Amniotic stem cell (primary cell): Measurements from ENCODE around the gene OCEL1.

Experiments used
- DNase-seq: peaks from one replicate; lab custom pipeline; 2025; lab: John Stamatoyannopoulos, UW

Gene OCEL1

DNA sequence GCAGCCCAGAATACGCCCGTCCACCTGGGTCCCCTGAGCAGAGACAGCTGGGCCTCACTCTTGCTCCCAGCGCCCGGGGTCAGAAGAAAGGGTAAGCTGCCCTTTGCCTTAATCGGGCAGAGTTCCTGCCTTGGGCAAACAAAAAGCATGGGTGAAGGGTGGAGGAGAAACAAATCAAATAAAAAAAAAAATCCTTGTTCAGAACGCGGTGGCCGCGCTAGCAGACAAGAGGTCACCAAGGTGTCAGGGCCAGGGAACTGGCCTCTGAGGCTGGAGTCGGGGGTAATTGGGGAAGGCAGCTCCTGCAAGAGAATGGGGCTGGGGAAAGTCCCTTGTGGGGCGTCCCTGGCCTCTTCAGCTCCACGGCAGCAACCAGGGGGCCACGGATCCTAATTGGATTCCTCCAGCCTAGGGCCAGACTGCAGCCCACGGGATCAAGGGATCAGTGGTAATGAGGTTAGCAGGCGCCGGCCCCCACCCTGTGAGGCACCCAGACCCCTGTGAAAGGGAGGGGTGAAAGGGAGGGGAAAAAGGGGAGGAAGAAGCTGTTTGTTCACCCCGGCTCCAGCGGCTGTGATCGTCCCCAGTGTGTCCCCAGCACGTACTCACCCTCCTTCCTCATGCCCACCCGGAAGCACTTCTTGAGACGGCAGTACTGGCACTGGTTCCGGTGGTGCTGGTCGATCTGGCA is 14.2 kb downstream of the OCEL1 start:
- no peak for DNase-seq

DNA sequence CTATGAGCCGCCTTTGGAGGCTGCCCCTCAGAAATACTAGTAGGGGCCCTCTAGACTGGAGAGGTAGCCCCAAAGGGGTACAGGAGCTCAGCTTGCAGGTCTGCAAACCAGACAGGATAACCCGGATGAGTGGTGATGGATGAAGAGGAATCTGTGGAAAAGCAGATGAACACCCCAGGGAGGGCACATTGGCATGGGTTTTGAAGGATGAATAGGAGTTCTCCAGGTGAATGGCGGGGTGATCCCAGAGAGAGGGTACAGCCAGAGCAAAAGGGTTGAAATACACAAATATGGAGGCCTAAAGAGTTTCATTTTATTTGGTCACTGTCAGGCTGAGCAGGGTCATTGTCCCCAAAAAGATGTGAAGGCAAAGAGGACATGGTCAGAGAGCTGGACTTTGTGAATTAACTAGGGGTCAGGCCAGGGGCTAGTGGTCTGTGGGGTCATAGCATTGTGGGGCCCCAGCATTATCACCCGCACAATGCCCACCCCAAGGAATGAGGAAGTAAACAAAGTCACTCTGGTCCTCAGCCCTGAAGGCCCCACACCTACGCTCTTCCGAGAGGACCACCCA is 14.9 kb downstream of the OCEL1 start:
- no peak for DNase-seq

DNA sequence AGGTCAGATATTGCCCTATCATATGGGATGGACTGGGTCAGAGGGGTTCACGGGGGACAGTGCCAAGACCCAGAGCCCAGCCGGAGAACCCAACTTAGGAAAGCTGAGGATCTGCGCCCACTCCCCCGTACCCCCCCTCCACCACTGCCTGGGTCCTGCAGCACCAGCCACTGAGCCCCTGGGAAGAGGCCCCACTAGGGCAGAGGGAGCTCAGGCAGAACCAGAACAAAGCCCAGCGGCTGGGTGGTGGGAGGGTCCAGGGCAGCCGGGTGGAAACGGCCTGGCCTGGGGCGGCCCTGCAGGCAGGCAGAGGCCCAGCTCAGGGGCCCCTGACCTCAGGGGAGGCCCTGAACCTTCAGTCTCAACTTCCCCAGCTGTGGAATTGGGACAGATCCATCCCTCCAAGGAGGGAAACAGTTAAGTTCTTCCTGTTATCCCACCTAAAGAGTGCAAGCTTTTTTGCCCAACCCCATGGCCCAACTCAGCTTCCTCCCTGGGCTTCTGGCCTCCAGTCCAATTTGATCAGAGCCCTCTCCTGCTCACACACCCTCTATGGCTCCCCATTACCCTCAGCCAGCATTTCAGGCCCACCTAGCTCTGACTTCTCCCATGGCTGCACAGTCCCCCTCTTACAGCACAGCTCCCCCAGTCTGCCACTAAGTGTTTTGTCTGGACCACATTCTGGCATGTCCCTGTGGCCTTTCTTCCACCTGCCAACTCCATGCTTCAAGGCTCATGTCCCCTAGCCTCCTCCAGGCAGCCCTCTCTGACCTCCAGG is 16.6 kb downstream of the OCEL1 start:
- DNase-seq = no peak

DNA sequence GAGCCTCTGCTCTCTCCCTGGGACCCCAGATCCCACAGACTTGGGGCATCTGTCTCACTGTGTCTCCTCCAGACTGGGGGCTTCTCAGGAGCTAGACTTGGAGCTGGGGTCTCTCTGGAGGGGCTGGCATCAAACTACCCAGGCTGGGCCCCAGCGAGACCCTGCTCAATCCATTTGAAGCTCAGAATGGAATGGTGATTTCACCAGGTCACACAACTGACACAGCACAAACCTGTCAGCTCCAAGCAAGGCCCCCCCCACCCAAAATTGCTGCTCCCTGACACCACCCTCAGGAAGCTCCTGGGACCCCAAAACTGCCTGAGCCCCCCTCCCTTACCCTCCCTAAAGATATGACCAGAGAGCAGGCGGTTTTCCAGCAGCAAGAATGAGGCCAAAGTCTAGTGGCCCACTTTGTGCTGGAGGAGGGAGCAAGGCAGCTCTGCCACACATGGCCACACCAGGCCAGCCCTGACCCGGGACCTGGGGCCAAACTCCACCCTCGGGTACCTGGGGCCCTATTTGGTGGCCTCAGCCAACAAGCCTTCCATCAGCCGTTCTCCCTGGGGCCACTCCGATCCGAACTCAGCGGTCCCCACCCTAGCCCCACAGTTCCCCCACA is 17.3 kb downstream of the OCEL1 start:
- DNase-seq = no peak

DNA sequence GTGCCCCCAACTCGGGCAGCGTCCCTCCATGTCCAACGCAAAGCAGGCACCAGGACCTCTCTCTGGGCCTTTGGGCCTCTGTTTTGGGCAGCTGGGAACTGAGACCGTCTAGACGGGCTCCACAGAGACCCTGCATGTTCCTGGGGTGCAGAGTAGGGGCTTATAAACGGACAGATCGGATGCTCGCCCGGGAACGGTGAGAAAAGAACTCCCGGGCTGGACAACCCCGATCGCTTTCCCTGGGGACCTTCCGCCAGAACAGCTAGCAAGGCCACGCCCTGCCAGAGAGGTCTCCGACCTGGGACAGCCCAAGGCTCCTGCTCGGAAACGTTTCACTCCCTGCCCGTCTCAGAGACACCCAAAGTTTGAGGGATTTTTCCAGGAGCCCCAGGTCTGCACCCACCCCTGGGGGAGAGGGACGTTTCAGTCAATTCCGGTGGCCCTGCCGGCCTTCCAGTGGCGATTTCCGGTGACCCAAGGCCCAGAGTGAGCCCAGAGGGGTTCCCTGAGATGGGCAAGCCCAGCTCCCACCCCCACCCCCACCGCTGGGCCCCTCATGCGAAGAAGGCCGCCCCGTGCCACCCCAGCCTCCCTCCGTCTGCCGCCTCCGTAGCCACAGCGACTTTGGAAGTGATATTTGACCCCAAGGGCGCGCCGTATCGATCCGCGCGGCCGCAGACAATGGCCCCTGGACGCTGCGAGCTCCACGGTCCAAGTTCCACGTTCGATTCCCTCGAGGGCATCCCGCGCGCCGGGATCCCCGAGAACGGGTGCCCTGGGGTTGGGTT is 18.0 kb downstream of the OCEL1 start:
- DNase-seq = no peak

DNA sequence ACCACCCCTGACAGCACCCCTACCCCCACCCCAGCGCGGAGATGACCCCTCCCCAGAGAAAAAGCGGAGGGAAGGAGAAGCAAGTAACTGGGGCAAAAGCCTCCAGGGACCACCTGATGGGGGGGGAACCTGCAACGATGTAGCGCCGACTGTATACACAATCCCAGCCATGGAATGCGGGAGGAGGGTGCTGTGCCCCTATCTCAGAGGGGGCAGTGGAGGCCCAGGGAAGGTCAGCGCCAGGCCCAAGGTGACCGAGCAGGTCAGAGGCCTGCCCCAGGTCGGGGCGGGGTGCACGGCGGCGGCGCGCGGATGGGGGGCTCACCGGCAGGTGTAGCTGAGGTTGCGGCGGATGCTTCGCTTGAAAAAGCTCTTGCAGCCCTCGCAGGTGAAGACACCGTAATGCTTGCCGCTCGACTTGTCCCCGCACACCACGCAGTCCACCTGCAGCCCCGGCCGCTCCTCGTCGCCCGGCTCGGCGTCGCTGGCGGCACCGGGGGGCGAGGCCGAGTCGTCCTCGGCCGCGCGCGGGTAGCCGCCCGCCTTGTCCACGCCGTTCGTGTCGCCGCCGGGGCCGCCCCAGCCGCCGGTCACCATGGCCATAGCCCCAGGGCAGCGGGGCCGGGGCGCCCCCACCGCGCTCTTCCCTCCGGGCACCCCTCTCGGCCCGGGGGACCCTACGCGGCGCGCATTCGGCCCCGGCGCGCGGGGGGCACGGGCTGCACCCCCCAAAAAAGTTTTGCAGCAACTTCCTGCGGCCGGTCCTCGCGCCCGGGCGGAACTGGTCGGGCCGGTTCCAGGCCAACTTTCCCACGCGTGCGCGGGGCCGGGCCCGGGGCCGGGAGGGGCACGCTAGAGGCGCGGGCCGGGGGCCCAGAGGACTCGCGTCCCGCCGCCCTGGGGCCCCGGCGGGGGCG is 18.9 kb downstream of the OCEL1 start:
- no peak for DNase-seq

DNA sequence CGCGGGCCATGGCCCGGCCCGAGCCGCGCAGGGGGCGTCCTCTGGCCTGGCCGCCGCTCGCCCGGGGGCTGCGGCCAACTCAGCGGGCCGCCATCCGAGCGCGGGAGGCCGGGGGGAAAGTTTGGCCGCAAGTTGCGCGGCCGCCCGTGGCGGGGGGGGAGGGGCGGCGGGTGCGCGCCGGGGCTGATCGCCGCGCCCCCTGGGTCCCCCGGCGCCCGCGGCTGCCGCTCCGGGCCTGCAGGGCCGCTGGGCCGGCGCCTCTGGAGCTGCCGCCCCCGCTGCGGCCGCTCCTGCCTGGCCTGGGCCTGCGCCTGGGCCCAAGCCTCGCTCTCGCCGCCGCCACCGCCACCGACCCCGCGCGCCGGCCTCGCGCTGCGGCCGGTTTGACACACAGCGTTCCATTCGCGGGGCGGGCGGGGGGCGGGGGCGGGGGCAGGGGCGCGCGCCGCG is 19.5 kb downstream of the OCEL1 start, which contains the start of gene NR2F6:
TSS of gene NR2F6 (minus strand) at position 385 of the 450 bp plus-strand sequence. CDS start 699 bp downstream, outside the sequence.
- DNase-seq = no peak

DNA sequence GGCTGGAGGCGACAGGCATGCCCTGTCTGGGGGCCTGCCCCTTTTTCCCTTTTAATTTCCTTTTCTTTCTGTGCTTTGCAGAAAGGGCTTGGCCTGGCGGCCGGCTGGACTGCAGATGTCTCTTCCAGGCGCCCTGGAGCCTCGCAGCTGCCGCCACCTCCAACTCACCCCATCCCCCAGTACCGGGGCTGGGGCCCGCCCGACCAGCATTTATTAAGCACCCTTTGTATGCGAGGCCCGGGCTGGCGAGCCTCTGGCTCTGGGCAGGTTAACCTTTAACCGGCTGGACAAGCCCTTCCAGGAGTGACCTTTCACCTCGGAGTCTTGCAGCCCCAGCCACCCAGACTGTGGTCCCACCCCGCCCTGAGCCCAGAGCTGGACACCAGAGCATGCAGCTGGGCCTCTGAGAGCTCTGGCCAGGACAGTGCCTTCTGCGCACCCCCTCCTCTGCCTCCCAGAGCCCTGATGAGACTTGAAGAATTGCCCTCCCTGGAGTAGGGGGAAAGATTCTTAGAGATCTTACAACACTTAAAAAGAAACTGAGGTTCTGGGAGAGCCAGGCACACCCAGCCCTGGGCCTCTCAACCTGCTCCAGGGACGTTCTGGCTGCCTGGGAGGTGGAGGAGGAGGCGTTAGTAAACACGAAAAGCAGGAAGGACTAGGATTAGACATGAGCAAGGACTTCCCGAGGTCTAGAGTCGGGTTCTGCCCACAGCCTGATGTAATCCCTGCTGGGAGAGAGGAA is 20.8 kb downstream of the OCEL1 start:
- DNase-seq = no peak

DNA sequence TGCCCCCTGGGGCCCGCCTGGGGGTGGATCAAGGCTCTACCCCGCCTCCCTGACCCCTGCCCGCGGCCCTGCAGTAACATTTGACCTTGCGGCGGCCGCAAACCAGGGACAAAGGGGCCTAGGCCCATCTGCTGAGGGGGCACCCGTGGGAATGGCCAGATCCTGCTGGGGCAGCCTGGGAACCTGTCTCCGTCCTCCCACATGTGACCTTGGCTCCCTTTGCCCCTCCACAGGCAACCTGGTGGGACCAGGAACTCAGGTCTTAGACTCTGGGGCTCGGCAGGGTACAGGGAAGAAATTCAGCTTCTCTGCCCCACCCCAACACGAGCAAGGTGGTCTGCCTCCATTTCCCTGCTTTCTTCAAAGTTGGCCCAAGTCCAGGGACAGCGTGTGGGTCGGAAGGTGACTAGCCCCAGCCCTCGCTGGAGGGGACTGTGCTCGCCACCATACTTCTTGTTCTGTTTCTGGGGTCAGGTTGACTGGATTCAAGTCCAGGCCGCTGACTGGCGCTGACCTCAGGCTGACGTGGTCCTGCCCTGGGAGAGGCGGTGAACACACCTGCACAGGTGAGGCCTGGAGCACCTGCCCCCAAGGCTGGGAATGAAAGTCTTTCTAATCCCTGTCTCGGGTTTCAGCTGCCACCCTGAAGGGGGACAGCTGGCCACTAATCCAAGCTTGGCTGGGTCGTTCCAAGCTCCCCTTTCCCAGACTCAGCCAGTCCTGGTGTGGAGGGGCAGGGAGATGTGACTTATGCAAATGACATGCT is 22.2 kb downstream of the OCEL1 start:
- no peak for DNase-seq

DNA sequence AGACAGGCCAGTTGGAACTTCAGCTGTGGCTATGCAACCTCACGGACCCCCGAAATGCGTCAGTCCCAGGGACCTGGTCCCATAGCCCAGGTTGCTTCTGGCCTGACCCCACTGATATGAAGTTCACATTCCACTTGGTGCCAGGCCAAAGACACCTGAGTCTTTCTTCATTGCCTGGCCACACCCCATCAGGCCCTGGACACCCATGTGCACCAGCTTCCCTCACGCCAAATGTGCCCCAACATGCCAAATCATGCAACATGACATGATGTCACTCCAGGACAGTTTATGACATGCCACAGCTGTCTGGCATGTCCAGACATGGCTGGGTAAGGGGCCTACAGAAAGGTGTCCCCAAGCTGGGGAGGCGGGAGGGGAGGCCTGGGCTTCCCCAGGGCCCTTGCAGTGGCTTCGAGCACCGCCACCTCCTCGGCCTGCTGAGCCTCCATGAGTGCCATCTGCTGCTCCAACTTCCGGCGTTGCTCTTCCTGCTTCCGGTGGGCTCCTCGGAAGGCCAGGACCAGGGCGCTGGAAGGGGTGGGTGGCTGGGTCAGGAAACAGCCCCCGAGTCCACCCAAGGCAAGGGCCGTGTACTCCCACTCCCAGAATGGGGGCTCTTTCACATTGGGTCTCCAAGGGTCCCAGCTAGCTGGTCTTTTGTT is 24.0 kb downstream of the OCEL1 start:
- DNase-seq = no peak

DNA sequence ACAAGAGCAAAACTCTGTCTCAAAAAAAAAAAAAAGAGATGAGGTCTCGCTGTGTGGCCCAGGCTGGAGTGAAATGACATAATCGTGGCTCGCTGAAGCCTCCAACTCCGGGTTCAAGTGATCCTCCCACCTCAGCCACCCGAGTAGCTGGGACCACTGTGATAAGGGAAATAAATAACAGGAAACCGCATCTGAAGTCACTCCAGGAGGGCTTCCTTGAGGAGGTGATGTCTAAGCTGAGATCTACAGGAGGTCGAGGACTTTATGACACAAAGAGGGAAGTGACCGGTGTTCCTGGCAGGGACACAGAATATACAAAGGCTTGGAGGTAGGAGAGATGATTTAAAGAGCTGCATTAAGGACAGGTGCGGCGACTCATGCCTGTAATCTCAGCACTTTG is 28.6 kb downstream of the OCEL1 start:
- no peak for DNase-seq

DNA sequence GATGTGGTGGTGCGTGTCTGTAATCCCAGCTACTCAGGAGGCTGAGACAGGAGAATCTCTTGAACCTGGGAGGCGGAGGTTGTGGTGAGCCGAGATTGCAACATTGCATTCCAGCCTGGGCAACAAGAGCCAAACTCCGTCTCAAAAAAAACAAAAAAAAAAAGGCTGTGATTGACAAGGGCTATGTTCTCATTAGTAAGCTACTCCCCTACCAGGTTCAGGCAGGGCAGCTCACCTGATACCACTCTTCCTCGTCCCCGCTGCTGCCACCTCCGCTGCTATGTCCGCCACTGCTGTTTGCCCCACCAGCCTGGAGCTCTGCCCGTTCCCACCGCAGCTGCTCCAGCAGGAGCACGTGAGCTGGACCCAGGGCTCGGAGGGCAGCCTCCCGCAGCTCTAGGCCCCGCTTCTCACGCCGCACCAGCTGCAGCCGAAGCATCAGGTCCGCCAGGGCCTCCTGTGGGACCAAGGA is 29.2 kb downstream of the OCEL1 start:
- no peak for DNase-seq

DNA sequence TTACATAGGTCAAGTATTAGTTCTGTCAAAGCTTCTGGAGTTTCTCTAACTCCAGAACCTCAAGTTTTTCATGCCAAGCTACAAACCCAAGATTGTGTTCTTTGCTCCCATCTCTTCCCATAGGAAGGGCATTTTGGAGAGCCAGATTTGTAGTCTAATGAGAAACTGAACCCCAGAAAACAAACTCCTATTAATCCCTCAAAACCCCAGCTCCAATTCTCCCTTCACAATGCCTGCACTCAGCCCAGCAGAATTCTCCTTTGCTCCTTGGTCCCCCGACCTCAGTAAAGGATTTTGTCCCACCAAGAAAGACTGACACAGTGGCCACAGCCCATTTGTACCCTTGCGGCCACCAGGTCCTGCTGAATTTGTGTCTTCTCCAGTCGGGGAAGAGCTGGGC is 30.1 kb downstream of the OCEL1 start:
- no peak for DNase-seq

DNA sequence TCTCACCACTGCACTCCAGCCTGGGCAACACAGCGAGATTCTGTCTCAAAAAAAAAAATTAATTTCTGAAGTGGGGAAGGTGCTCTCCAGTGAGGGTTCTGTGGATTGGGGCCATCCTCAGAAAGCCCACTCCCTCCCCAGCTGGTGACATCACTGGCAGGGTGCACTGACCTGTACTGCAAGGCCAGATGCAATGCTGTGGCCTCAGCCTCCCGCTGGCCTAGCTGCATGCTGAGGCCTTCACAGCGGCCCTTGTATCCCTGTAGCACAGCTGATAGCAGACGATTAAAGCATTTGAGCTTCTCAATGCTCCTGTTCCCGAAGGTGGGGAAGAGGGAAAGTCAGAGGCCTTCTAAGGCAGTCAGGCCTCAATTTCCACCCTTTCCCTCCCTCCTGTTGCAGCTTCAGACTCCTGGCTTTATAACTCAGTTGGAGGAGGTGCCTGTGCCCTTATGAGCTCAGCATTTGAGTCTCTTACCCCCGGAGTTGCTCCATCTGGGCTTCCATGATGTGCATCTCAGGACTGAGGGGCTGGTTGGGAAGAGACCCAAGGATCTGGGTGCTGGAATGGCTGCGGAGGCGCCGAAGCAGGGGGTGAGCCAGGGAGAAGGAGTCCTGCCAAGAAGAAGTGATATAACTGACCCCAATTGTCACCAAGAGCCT is 33.2 kb downstream of the OCEL1 start:
- no peak for DNase-seq

DNA sequence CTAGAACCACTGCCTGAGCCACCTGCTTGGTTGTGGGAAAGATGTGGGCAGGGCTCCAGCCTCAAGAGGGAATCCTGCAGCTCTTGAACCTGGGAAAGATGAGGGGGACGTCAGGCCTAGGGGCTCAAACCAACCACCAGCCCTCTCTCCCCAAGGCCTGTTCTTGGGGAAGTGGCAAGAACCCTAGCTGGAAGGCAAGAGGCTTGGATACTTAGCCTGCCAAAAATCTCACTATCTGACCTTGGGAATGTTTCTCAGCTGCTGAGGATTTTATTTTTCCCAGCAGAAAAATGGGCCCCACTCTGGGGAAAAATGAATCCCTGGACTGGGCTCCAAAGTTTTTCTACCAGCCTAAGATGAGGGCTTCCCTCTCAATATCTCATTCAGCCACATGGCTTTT is 33.9 kb downstream of the OCEL1 start:
- DNase-seq = no peak

DNA sequence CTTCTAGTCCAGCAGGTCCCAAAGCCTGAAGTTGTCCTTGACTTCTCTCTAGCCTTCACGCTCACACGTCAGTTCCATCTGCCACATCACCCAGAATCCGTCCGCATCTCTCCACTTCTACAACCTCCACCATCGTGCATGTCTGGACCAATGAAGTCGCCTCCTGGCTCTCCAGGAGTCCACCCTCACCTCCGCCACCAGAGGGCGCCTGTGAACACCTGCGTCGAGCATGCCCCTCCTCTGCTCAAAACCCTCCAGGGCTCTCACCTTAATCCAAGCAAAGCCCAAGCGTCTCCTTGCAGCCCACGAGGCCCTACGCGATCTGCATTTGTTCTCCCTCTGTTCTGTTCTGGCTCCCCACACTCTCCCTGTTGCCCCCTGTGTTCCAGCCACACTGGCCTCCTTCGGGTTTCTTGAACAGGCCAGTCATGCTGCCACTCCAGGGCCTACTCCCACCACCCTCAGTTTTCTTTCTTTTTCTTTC is 34.9 kb downstream of the OCEL1 start:
- no peak for DNase-seq

DNA sequence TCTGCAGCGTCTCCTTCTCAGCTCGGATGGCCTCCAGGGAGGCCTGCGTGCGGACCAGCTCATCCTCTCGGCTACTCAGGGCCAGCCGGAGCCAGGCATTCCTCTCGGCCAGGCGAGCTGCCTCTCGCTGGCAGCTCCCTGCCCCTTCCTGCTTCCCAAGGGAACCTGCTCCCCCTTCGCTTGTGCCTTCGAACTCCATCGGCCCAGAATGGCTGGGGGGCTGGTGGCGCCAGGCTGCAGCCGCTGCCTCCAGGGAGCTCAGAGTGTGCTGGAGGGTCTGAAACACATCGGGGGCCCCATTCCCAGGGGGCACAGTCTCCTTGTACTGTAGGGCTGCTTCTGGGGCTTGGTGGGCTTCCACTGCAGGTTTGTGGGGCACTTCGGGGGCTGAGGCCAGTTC is 36.5 kb downstream of the OCEL1 start:
- no peak for DNase-seq
